Esophagus squamous epithelium (tissue), 5 donors: ENCODE results near the gene RPL13A. TPM values are rescaled to one million over a fixed set of nuclear protein-coding genes. Genes with fewer than 3 reads are reported as not detected.

Source experiments
- DNase-seq: peaks from one replicate; lab custom pipeline; 2025; lab: John Stamatoyannopoulos, UW
- H3K27ac ChIP-seq, 4 donors: fragments of 200-600 bp; sonication (generic); one replicate each; pipeline ENCODE4 v1.5.1; 2016 to 2019; ENCODE audit warnings: mild to moderate bottlenecking in 1 of 4
- H3K27me3 ChIP-seq, 4 donors: fragments of 200-600 bp; sonication (generic); 1 replicate in 3 of 4; 2 replicates in 1 of 4; pipeline versions ENCODE4 v1.5.1 to v1.6.0; 2017 to 2021; ENCODE audit warnings: antibody characterized with exemption in 1 of 4
- H3K36me3 ChIP-seq, 3 donors: fragments of 200-600 bp; sonication (generic); one replicate each; pipeline ENCODE4 v1.5.1; 2016 to 2019
- H3K4me1 ChIP-seq, 3 donors: fragments of 200-600 bp; sonication (generic); one replicate each; pipeline ENCODE4 v1.5.1; 2017 to 2019
- H3K4me3 ChIP-seq, 4 donors: fragments of 200-600 bp; sonication (generic); 1 replicate in 3 of 4; 2 replicates in 1 of 4; pipeline ENCODE4 v1.5.1; 2016 to 2019; ENCODE audit warnings: mild to moderate bottlenecking in 2 of 4, moderate library complexity in 1 of 4
- H3K9me3 ChIP-seq, 3 donors: fragments of 200-600 bp; sonication (generic); one replicate each; pipeline ENCODE4 v1.5.1; 2016 to 2019
- POLR2A ChIP-seq, 4 donors: fragments of 450-650 bp; IDR thresholded peaks; one replicate each; pipeline ENCODE4 v1.6.1; 2017; ENCODE audit warnings: antibody characterized with exemption in 4 of 4, mild to moderate bottlenecking in 4 of 4, moderate library complexity in 3 of 4
- WGBS, 2 donors: methylation state at CpG; one replicate each; pipeline ENCODE4 v1.1.5; 2018; 5-methylcytosine and 5-hydroxymethylcytosine counted together
- intact Hi-C: fragments of 100-400 bp; cut with DNase I; formaldehyde crosslinking; loops from one replicate; pipeline ENCODE4 v1.15.0; 2022
- total RNA-seq, 4 donors: library from RNA; depleted of rRNA; stranded (reverse); fragments of >200 nt; gene quantifications; one replicate each; pipeline ENCODE4 v1.1.0, GENCODE V29; 2016
- TF ChIP-seq, protein P1 (sequence below), 6 experiments: fragments of 450-650 bp in 4 of 6; fragments of 200-600 bp in 2 of 6; sonication (generic) in 2 of 6; IDR thresholded peaks; one replicate each; pipeline ENCODE4 v1.5.1; 2016 to 2019; ENCODE audit warnings: antibody characterized with exemption in 6 of 6, mild to moderate bottlenecking in 4 of 6, moderate library complexity in 4 of 6
- donor health status: DM: yes; HTN: yes; CAD: no.

RPL13A gene
- total RNA-seq, 4 donors from 2014 or later, result 1,642 to 4,119 (median 2,165) TPM

- Histone ChIP-seq H3K27me3 (no peaks in the 10 kb centered on the region), H3K9me3 (no peaks in the 10 kb centered on the region), H3K4me1 (peaks cover 0 to 16% (median 3%) of the 10 kb centered on the region in 3 donors), H3K4me3 (no peak overlapping the region), H3K27ac (no peak overlapping the region), H3K36me3 (peaks cover 0 to 87% (median 9%) of the 10 kb centered on the region in 3 donors)
- intact Hi-C loops, result no loop called here
- TF ChIP-seq, protein P1, sequence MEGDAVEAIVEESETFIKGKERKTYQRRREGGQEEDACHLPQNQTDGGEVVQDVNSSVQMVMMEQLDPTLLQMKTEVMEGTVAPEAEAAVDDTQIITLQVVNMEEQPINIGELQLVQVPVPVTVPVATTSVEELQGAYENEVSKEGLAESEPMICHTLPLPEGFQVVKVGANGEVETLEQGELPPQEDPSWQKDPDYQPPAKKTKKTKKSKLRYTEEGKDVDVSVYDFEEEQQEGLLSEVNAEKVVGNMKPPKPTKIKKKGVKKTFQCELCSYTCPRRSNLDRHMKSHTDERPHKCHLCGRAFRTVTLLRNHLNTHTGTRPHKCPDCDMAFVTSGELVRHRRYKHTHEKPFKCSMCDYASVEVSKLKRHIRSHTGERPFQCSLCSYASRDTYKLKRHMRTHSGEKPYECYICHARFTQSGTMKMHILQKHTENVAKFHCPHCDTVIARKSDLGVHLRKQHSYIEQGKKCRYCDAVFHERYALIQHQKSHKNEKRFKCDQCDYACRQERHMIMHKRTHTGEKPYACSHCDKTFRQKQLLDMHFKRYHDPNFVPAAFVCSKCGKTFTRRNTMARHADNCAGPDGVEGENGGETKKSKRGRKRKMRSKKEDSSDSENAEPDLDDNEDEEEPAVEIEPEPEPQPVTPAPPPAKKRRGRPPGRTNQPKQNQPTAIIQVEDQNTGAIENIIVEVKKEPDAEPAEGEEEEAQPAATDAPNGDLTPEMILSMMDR (IDR thresholded peaks at IDR 0.05), result no peak
- TF ChIP-seq POLR2A (IDR thresholded peaks at IDR 0.05), result no peak
- no peak for DNase-seq
- 85% methylated on average over 8 of the region's 12 CpGs; no CpG with 5 or more reads in 1 of the 2 donors for WGBS, 2 donors
Observed at GRCh38 chr19:49462492-49462891, 24.9 kb upstream of the RPL13A start.

DNA sequence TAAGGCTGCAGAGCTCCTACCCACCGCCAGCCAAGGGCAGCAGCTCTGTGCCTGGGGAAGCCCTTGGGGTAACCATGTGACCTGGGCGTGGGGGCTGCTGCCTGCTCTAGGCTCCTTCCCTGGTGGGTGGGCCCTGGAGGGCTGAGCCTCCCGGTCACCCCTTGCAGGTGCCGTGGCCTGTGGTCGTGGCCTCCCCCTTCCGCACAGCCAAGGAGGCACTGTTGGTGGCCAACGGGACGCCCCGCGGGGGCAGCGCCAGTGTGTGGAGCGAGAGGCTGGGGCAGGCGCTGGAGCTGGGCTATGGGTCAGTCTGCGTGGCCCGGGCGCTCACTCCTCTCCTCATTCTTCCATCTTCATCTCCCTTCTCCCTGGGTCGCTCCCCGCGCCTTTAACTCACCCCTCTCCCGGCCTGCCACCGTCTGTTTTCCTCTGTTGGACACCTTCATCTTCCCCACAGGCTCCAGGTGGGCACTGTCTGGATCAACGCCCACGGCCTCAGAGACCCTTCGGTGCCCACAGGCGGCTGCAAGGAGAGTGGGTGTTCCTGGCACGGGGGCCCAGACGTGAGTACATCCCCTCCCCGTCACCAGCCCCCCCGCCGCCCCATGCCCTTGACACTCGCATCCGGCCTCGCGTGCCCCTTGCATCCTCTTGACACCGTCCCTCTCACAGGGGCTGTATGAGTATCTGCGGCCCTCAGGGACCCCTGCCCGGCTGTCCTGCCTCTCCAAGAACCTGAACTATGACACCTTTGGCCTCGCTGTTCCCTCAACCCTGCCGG lies 23.3 kb upstream of the RPL13A start:
- no peak for DNase-seq
- intact Hi-C loops, result no loop called here
- Histone ChIP-seq H3K4me3 (no peak overlapping the region), H3K27ac (no peak overlapping the region), H3K36me3 (peaks cover 0 to 75% (median 9%) of the 10 kb centered on the region in 3 donors), H3K27me3 (no peaks in the 10 kb centered on the region), H3K9me3 (no peaks in the 10 kb centered on the region), H3K4me1 (peaks cover 10 to 18% (median 15%) of the 10 kb centered on the region in 3 donors)
- 90 to 94% methylated on average over 28 to 33 of the region's 39 CpGs for WGBS, 2 donors
- TF ChIP-seq, protein P1 (IDR thresholded peaks at IDR 0.05), result no peak
- TF ChIP-seq POLR2A (IDR thresholded peaks at IDR 0.05), result no peak

DNA sequence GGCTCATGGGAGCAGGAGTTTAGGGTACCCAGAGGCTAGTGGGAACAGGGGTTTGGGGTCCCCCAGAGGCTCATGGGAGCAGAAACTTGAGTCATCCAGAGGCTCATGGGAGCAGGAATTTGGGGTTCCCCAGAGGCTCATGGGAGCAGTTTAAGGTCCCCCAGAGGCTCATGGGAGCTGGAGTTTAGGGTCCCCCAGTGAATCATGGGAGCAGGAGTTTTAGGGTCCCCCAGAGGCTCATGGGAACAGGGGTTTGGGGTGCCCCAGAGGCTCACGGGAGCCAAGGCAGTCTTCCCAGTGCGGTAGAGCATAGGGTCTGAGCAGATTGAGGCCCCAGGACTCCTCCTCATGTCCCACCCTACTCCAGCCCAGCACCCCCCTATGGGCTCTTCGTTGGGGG lies 22.0 kb upstream of the RPL13A start:
- Histone ChIP-seq H3K4me1 (peaks cover 10 to 30% (median 27%) of the 10 kb centered on the region in 3 donors), H3K27ac (no peak overlapping the region), H3K9me3 (no peaks in the 10 kb centered on the region), H3K27me3 (no peaks in the 10 kb centered on the region), H3K36me3 (peaks cover 0 to 63% (median 0%) of the 10 kb centered on the region in 3 donors), H3K4me3 (no peak overlapping the region)
- intact Hi-C loops, result no loop called here
- no CpG with 5 or more reads among the region's 3 CpGs for WGBS, 2 donors
- no peak for DNase-seq
- no peak for TF ChIP-seq POLR2A (IDR thresholded peaks at IDR 0.05)
- TF ChIP-seq, protein P1 (IDR thresholded peaks at IDR 0.05), result no peak

GRCh38 chr19:49468199-49468598 lies 19.2 kb upstream of the RPL13A start:
- 25 to 68% methylated on average over 10 to 15 of the region's 19 CpGs for WGBS, 2 donors
- intact Hi-C loops, result no loop called here

More at GRCh38 chr19:49468199-49468598, 19.2 kb upstream of the RPL13A start:
- no peaks in the 10 kb centered on the region for H3K27me3 ChIP-seq
- H3K4me1 ChIP-seq, result peaks cover 10 to 43% (median 33%) of the 10 kb centered on the region in 3 donors
- peak overlapping the region; percentile 88 to 95 (median 92) for H3K27ac ChIP-seq
- peak overlapping the region; percentile 7 to 51 (median 27) for H3K4me3 ChIP-seq
- no peaks in the 10 kb centered on the region for H3K9me3 ChIP-seq
- DNase-seq, result no peak
- peaks cover 0 to 40% (median 0%) of the 10 kb centered on the region in 3 donors for H3K36me3 ChIP-seq
- peak in 1 of 4 donors; percentile 43 for TF ChIP-seq POLR2A (IDR thresholded peaks at IDR 0.05)
- TF ChIP-seq, protein P1 (IDR thresholded peaks at IDR 0.05), result peak in 1 of 6 experiments; percentile 18
